HEK293 (cell line): ENCODE measurements around the gene LCN12.

Experiments
- CTCF ChIA-PET: fragments of 350-600 bp; formaldehyde crosslinking; extraction: SDS; loops from one replicate; lab custom pipeline; 2021; ENCODE audit warnings: antibody characterized with exemption; lab: Yijun Ruan, JAX
- POLR2A ChIA-PET: fragments of 300-600 bp; formaldehyde crosslinking; extraction: SDS; loops from one replicate; lab custom pipeline; 2020; ENCODE audit warnings: antibody characterized with exemption, inconsistent platforms; lab: Yijun Ruan, JAX
- H3K27ac ChIP-seq: fragments of 200-500 bp; sonication (Bioruptor generic); 2 replicates; pipeline ENCODE4 v1.5.1; 2014; ENCODE audit warnings: low read depth, low read length, control low read depth, inconsistent platforms; ENCODE audit errors: extremely low read depth
- H3K36me3 ChIP-seq, 2 experiments: fragments of 200-500 bp in 1 of 2; sonication (Bioruptor generic) in 1 of 2; 1 replicate in 1 of 2; 2 replicates in 1 of 2; pipeline ENCODE4 v1.5.1; 2014 to 2017; ENCODE audit warnings: inconsistent platforms in 2 of 2, low read length in 2 of 2; ENCODE audit not compliant: control insufficient read depth in 2 of 2, insufficient read depth in 1 of 2
- H3K4me1 ChIP-seq: fragments of 200-500 bp; sonication (Bioruptor generic); 2 replicates; pipeline ENCODE4 v1.5.1; 2014; ENCODE audit warnings: mild to moderate bottlenecking, low read length, inconsistent platforms; ENCODE audit not compliant: control insufficient read depth, insufficient read depth
- H3K4me3 ChIP-seq: 2 replicates; pipeline ENCODE4 v1.5.1; 2011; ENCODE audit warnings: low read depth, mild to moderate bottlenecking, control low read depth, low read length, moderate library complexity
- H3K9me3 ChIP-seq: fragments of 200-500 bp; sonication (Bioruptor generic); 2 replicates; pipeline ENCODE4 v1.5.1; 2014; ENCODE audit warnings: low read depth, low read length, inconsistent platforms; ENCODE audit not compliant: control insufficient read depth, insufficient read depth
- AEBP2 ChIP-seq: fragments of 450-650 bp; formaldehyde crosslinking; IDR thresholded peaks from 2 replicates; pipeline ENCODE4 v1.5.1; 2016; ENCODE audit warnings: missing biosample characterization, missing genetic modification characterization, borderline replicate concordance
- EGR2 ChIP-seq: fragments of 450-650 bp; formaldehyde crosslinking; IDR thresholded peaks from 2 replicates; pipeline ENCODE4 v1.5.1; 2016; ENCODE audit warnings: low read depth, missing biosample characterization, missing genetic modification characterization
- GLIS1 ChIP-seq: fragments of 450-650 bp; formaldehyde crosslinking; IDR thresholded peaks from 2 replicates; pipeline ENCODE4 v1.5.1; 2016; ENCODE audit warnings: missing biosample characterization, missing genetic modification characterization
- GLIS2 ChIP-seq: fragments of 450-650 bp; formaldehyde crosslinking; IDR thresholded peaks from 2 replicates; pipeline ENCODE4 v1.5.1; 2016; ENCODE audit warnings: missing biosample characterization, missing genetic modification characterization
- HIC1 ChIP-seq: fragments of 450-650 bp; formaldehyde crosslinking; IDR thresholded peaks from 2 replicates; pipeline ENCODE4 v1.5.1; 2016; ENCODE audit warnings: missing biosample characterization, missing genetic modification characterization
- OVOL3 ChIP-seq: fragments of 450-650 bp; formaldehyde crosslinking; IDR thresholded peaks from 2 replicates; pipeline ENCODE4 v1.5.1; 2016; ENCODE audit warnings: missing biosample characterization, missing genetic modification characterization
- ZBTB11 ChIP-seq: fragments of 450-650 bp; formaldehyde crosslinking; conservative IDR thresholded peaks from 2 replicates; pipeline ENCODE4 v1.5.1; 2016; ENCODE audit warnings: low read depth, missing biosample characterization, missing genetic modification characterization
- ZEB2 ChIP-seq: fragments of 450-650 bp; formaldehyde crosslinking; IDR thresholded peaks from 2 replicates; pipeline ENCODE4 v1.5.1; 2016; ENCODE audit warnings: missing biosample characterization, missing genetic modification characterization
- ZFHX2 ChIP-seq: fragments of 450-650 bp; formaldehyde crosslinking; conservative IDR thresholded peaks from 2 replicates; pipeline ENCODE4 v1.5.1; 2016; ENCODE audit warnings: missing biosample characterization, missing genetic modification characterization
- ZIC2 ChIP-seq: fragments of 450-650 bp; formaldehyde crosslinking; IDR thresholded peaks from 2 replicates; pipeline ENCODE4 v1.5.1; 2016; ENCODE audit warnings: missing biosample characterization, missing genetic modification characterization
- ZNF223 ChIP-seq: fragments of 450-650 bp; formaldehyde crosslinking; IDR thresholded peaks from 2 replicates; pipeline ENCODE4 v1.5.1; 2016; ENCODE audit warnings: missing biosample characterization, missing genetic modification characterization
- ZNF266 ChIP-seq: fragments of 450-650 bp; formaldehyde crosslinking; IDR thresholded peaks from 2 replicates; pipeline ENCODE4 v1.5.1; 2016; ENCODE audit warnings: missing biosample characterization, missing genetic modification characterization, low read depth
- ZNF311 ChIP-seq: fragments of 450-650 bp; formaldehyde crosslinking; IDR thresholded peaks from 2 replicates; pipeline ENCODE4 v1.5.1; 2017; ENCODE audit warnings: missing biosample characterization, missing genetic modification characterization, borderline replicate concordance
- ZNF366 ChIP-seq: fragments of 450-650 bp; formaldehyde crosslinking; conservative IDR thresholded peaks from 2 replicates; pipeline ENCODE4 v1.5.1; 2016; ENCODE audit warnings: missing biosample characterization, missing genetic modification characterization
- ZNF416 ChIP-seq: fragments of 450-650 bp; formaldehyde crosslinking; IDR thresholded peaks from 2 replicates; pipeline ENCODE4 v1.5.1; 2016; ENCODE audit warnings: missing biosample characterization, missing genetic modification characterization
- ZNF488 ChIP-seq: fragments of 450-650 bp; formaldehyde crosslinking; IDR thresholded peaks from 2 replicates; pipeline ENCODE4 v1.5.1; 2016; ENCODE audit warnings: missing biosample characterization, missing genetic modification characterization
- ZNF549 ChIP-seq: fragments of 450-650 bp; IDR thresholded peaks from 2 replicates; pipeline ENCODE4 v1.5.1; 2018; ENCODE audit warnings: missing biosample characterization, missing genetic modification characterization, mild to moderate bottlenecking, inconsistent platforms, moderate library complexity
- ZNF785 ChIP-seq: fragments of 450-650 bp; formaldehyde crosslinking; IDR thresholded peaks from 2 replicates; pipeline ENCODE4 v1.5.1; 2016; ENCODE audit warnings: missing biosample characterization, missing genetic modification characterization

The LCN12 gene

DNA sequence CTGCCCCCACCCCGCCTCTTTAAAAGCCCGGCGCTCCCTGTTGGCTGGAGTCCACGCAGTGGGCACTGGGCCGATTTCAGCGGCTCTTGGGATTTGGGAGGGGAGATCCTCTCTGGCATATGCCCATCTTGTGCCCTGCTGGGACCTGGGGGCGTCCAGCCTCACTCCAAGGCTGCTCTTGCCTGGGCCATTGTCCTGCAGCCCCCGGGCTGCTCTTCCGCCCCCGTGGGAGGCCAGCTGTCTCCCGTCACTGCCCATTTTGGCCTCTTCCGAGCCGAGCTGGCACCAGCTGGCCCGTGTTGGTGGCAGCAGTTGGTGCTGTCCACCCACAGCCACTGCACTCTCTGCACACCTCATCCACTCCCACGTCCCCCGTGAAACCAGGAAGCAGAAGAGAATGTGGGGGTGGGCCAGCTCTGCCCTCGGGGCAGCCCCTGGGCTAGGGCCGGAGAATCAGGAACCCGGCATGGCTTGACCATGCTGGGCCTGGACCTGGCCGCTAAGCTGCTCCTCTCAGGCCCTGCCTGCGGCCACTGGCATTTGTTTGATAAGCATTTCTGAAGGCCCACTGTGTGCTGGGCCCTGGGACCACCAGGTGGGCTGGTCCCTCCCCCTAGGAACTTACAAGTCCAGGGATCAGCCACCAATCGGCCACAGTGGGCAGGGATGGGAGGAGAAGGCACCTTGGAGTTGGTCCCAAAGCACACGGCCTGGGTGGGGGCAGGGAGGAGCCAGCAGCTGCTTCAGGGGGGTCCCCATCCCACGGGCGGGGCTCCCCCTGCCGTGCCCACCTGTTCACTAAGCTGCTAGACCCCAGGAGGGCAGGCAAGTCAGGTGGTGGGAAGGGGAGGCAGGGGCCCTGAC, 4.8 kb upstream of the LCN12 start:
- Histone ChIP-seq H3K36me3 (peaks cover 0 to 11% of the 10 kb centered on the region in 2 experiments; a peak in 1 of 3 replicates), H3K4me1 (no peaks in the 10 kb centered on the region; the same call in 1 of the 2 replicates), H3K4me3 (no peak overlapping the region), H3K27ac (no peak overlapping the region), H3K9me3 (no peaks in the 10 kb centered on the region)
- ChIA-PET POLR2A (interaction anchor here (0.8 to 4.9 kb wide), 11 partner anchors 29 to 147 kb away, joined by 3 to 24 read pairs (median 4); partner anchors contain the start of genes MAN1B1, PAXX and PTGDS), CTCF (interaction anchor here (0.6 to 5.7 kb wide), 28 partner anchors 15 to 509 kb away, joined by 3 to 119 read pairs (median 6); partner anchors contain the start of genes CLIC3, NPDC1 and PAXX)
- no peak for TF ChIP-seq ZNF266 (tag by site-specific recombination)
- TF ChIP-seq ZNF311 (tag by site-specific recombination), result no peak
- TF ChIP-seq ZNF488 (tag by site-specific recombination), result no peak
- TF ChIP-seq AEBP2, result no peak
- TF ChIP-seq GLIS2 (tag by site-specific recombination), result peak; percentile 51; the same call in 1 of the 2 replicates
- peak; percentile 91 for TF ChIP-seq ZFHX2 (tag by site-specific recombination)
- TF ChIP-seq EGR2, result peak; percentile 89
- TF ChIP-seq GLIS1 (tag by site-specific recombination), result peak; percentile 68
- TF ChIP-seq OVOL3 (tag by site-specific recombination), result no peak
- TF ChIP-seq ZNF223 (tag by site-specific recombination), result no peak
- no peak for TF ChIP-seq ZNF416
- TF ChIP-seq ZBTB11 (tag by site-specific recombination), result no peak
- 0 out of 2 replicates have a peak, but pooled peaks have one; percentile 60 for TF ChIP-seq HIC1 (tag by site-specific recombination)
- no peak for TF ChIP-seq ZNF549 (tag by site-specific recombination)
- TF ChIP-seq ZEB2, result no peak
- TF ChIP-seq ZNF785 (tag by site-specific recombination), result no peak
- no peak for TF ChIP-seq ZNF366 (tag by site-specific recombination)
- TF ChIP-seq ZIC2 (tag by site-specific recombination), result 0 out of 2 replicates have a peak, but pooled peaks have one; percentile 9
